HFFc6 (cell line): ENCODE data around the gene PDLIM7. TPM values are rescaled to one million over a fixed set of nuclear protein-coding genes. Genes with fewer than 3 reads are reported as not detected.

Experiments used
- DNase-seq: peaks from one replicate; pipeline ENCODE4 v3.0.0-alpha.2; 2018
- H3K27ac Mint-ChIP-seq: 2 replicates; pipeline ENCODE4 v1.8.0; 2020; ENCODE audit warnings: mild to moderate bottlenecking, mixed read lengths
- H3K27me3 Mint-ChIP-seq: 2 replicates; pipeline ENCODE4 v1.8.0; 2021; ENCODE audit warnings: mild to moderate bottlenecking, moderate library complexity, mixed read lengths; ENCODE audit not compliant: insufficient read depth
- H3K36me3 Mint-ChIP-seq: 2 replicates; pipeline ENCODE4 v1.8.0; 2021; ENCODE audit warnings: low read depth, mixed read lengths
- H3K4me1 Mint-ChIP-seq: 2 replicates; pipeline ENCODE4 v1.8.0; 2020; ENCODE audit warnings: low read depth, mixed read lengths
- H3K4me3 Mint-ChIP-seq: 2 replicates; pipeline ENCODE4 v1.8.0; 2020; ENCODE audit warnings: mild to moderate bottlenecking, moderate library complexity, mixed read lengths
- H3K9me3 Mint-ChIP-seq: 2 replicates; pipeline ENCODE4 v1.8.0; 2020; ENCODE audit warnings: mild to moderate bottlenecking, mixed read lengths
- total RNA-seq, 6 experiments: library from RNA; stranded (reverse); fragmentation: NEBNext Ultra II Directional; extraction: Animal tissue kit (Norgen Biotek cat#: 25700); gene quantifications; 2 replicates in 1 of 6; 3 replicates in 5 of 6; pipeline ENCODE4 v1.2.3, GENCODE V29; 2021
- TF ChIP-seq, protein P1 (sequence below): fragments of 200-600 bp; sonication (generic); IDR thresholded peaks from 2 replicates; pipeline ENCODE4 v1.5.0; 2021; ENCODE audit warnings: antibody characterized with exemption, mild to moderate bottlenecking

PDLIM7 gene
- total RNA-seq, 6 experiments from 2014 or later: 339 to 353 (median 343) TPM

DNA sequence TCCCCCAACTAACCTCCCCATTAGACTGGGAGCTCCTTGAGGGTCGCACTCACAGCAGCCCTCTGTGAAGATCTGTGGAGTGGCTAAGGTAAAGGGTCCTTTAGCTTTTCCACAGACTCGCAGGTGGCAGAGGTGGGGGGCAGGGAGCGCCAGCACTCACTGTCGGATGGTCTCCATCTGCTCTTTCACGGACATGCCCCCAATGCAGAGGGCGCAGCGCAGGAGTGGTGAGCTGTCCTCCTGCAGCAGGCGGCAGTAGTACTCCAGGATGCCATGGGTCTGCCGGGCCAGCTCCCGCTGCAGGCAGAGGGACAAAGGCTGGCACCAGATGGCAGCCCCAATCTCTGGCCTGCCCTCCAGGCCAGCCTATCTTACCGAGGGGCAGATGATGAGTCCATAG lies 17.1 kb upstream of the PDLIM7 start:
- Mint-ChIP-seq H3K36me3 (peaks cover 30% of the 10 kb centered on the region), H3K4me1 (peaks cover 21% of the 10 kb centered on the region), H3K27ac (no peak overlapping the region), H3K9me3 (no peaks in the 10 kb centered on the region), H3K4me3 (no peak overlapping the region), H3K27me3 (peaks cover 2% of the 10 kb centered on the region; the same call in 1 of the 2 replicates)
- no peak for DNase-seq
- TF ChIP-seq, protein P1, sequence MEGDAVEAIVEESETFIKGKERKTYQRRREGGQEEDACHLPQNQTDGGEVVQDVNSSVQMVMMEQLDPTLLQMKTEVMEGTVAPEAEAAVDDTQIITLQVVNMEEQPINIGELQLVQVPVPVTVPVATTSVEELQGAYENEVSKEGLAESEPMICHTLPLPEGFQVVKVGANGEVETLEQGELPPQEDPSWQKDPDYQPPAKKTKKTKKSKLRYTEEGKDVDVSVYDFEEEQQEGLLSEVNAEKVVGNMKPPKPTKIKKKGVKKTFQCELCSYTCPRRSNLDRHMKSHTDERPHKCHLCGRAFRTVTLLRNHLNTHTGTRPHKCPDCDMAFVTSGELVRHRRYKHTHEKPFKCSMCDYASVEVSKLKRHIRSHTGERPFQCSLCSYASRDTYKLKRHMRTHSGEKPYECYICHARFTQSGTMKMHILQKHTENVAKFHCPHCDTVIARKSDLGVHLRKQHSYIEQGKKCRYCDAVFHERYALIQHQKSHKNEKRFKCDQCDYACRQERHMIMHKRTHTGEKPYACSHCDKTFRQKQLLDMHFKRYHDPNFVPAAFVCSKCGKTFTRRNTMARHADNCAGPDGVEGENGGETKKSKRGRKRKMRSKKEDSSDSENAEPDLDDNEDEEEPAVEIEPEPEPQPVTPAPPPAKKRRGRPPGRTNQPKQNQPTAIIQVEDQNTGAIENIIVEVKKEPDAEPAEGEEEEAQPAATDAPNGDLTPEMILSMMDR: no peak

DNA sequence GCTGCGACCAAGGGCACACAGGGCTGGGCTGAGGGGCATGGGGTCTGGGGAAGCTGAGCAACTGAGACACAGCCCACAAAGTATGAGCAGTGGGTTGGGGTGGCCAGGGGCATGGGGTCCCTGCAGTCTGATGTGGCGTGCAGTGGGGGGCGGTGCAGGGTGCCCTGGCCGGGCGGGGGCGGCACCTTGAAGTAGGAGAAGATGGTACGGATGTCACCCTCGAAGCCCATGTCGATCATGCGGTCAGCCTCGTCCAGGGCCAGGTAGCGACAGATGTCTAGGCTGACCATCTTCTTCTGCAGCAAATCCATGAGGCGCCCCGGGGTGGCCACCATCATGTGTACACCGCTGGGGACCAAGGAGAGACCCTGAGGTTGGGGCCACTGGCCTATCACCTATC lies 16.1 kb upstream of the PDLIM7 start:
- peaks cover 29% of the 10 kb centered on the region for H3K36me3 Mint-ChIP-seq
- H3K4me1 Mint-ChIP-seq: peaks cover 14% of the 10 kb centered on the region
- H3K9me3 Mint-ChIP-seq: no peaks in the 10 kb centered on the region
- H3K27ac Mint-ChIP-seq: no peak overlapping the region
- H3K4me3 Mint-ChIP-seq: no peak overlapping the region
- no peak for DNase-seq
- peaks cover 2% of the 10 kb centered on the region; the same call in 1 of the 2 replicates for H3K27me3 Mint-ChIP-seq
- TF ChIP-seq, protein P1: no peak

DNA sequence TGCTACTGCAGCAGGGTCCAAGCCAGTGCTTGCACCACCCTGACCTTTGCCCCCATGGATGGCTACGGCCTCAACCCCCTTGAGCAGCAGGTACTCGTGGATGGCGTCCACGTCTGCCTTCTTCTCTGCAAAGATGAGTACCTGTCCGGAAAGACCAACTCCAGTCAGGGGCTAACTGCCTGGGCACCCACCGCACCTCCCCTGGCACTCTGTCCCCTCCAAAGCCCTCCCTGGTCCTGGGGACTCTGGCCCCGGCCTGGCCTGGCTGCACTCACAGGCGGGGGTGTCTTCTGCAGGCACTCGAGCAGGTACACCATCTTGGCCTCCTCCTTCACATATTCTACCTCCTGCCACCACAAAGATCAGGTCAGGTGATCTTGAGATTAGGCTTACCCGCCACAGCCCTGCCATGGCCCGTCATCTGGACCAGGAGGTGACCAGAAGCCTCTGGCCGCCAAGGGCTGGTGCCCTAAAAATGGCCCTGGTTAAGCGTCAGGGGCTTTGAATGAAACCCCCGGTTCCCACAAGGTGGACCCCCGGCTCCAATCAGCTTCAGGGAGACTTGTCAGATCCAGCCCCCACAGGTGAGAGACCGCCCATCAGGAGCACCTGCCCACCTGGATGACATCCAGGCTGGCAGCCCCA lies 15.5 kb upstream of the PDLIM7 start:
- no peak for DNase-seq
- no peak overlapping the region for H3K4me3 Mint-ChIP-seq
- peaks cover 29% of the 10 kb centered on the region for H3K36me3 Mint-ChIP-seq
- H3K4me1 Mint-ChIP-seq: peaks cover 14% of the 10 kb centered on the region
- no peak overlapping the region for H3K27ac Mint-ChIP-seq
- peaks cover 2% of the 10 kb centered on the region; the same call in 1 of the 2 replicates for H3K27me3 Mint-ChIP-seq
- TF ChIP-seq, protein P1: no peak
- H3K9me3 Mint-ChIP-seq: no peaks in the 10 kb centered on the region

DNA sequence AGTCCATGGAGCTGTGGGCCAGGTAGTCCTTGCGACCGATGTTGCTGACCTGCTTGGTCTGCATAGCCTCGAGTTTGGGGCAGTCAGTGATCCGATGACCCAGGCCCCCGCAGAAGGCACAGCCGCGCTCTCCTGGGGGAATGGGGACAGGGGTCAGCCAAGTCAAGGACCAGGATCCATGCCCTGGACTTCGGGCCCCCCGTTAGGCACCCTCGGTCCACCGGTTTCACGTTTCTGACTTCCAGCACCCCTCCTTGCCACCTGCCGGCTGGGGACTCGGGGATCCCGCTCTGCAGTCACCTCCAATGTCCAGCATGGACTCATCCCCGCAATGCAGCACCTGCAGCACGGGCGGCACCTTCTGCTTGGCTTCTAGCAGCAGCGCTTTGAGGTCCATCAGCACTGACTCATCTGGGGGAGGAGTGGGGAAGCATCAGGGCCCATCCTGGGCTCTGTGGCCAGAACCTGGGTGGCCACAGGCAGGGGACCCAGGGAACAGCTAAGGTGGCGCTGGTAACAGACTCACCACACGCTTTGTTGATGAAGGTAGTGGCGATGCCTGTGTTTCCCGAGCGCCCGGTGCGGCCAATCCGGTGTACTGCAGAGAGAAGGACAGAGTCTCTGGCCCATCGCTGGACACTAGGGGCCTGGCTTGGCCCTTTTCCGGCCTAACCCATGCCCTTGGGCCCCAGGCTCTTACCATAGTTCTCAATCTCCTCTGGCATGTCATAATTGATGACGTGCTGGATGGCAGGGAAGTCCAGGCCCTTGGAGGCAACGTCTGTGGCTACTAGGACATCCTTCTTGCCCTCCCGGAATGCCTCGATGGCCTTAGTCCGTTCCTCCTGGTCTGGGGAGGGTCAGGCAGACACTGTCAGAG lies 14.6 kb upstream of the PDLIM7 start:
- H3K36me3 Mint-ChIP-seq: peaks cover 29% of the 10 kb centered on the region
- peaks cover 2% of the 10 kb centered on the region; the same call in 1 of the 2 replicates for H3K27me3 Mint-ChIP-seq
- no peak overlapping the region for H3K4me3 Mint-ChIP-seq
- TF ChIP-seq, protein P1: no peak
- no peak for DNase-seq
- H3K27ac Mint-ChIP-seq: no peak overlapping the region
- peaks cover 14% of the 10 kb centered on the region for H3K4me1 Mint-ChIP-seq
- H3K9me3 Mint-ChIP-seq: no peaks in the 10 kb centered on the region

DNA sequence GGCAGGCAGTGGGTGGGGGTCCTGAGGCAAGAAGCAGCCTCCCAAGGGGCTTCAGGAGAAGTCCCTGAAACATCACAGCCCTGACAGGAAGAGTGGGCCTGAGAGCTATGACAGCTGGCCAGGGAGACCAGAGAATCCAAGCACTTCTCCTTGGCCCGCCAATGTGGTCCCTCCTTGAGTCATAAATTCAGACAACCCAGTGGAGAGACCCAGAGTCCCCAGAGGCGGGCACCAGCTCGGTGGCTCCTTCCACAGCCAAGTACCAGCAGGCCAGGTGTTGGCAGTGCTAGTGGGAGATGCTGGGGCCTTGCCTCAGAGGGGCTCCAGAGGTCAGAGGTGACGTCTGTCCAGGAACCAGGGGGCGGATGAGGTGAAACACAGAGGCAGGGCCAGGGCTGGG lies 13.8 kb upstream of the PDLIM7 start:
- Mint-ChIP-seq H3K27me3 (no peaks in the 10 kb centered on the region; the same call in 1 of the 2 replicates), H3K4me1 (peaks cover 12% of the 10 kb centered on the region), H3K4me3 (no peak overlapping the region), H3K9me3 (no peaks in the 10 kb centered on the region), H3K36me3 (peaks cover 28% of the 10 kb centered on the region), H3K27ac (no peak overlapping the region)
- TF ChIP-seq, protein P1: no peak
- DNase-seq: no peak
